IPS-18a (cell line): ENCODE measurements around the gene RBP5.

Experiments
- H3K27ac ChIP-seq: one replicate; pipeline ENCODE4 v1.5.1; 2013; ENCODE audit warnings: low read length
- H3K27me3 ChIP-seq: one replicate; pipeline ENCODE4 v1.6.1; 2013; ENCODE audit warnings: mild to moderate bottlenecking, low read length; ENCODE audit not compliant: control insufficient read depth, insufficient read depth
- H3K36me3 ChIP-seq: one replicate; pipeline ENCODE4 v1.6.1; 2013; ENCODE audit warnings: low read depth, low read length; ENCODE audit not compliant: control insufficient read depth
- H3K4me1 ChIP-seq: one replicate; pipeline ENCODE4 v1.6.1; 2013; ENCODE audit warnings: low read depth, low read length; ENCODE audit not compliant: control insufficient read depth
- H3K4me3 ChIP-seq: one replicate; pipeline ENCODE4 v1.5.1; 2013; ENCODE audit warnings: low read length
- H3K9ac ChIP-seq: one replicate; pipeline ENCODE4 v1.6.1; 2013; ENCODE audit warnings: mild to moderate bottlenecking, low read length, moderate library complexity
- H3K9me3 ChIP-seq: one replicate; pipeline ENCODE4 v1.6.1; 2013; ENCODE audit warnings: low read depth, low read length; ENCODE audit not compliant: control insufficient read depth

RBP5 gene

DNA sequence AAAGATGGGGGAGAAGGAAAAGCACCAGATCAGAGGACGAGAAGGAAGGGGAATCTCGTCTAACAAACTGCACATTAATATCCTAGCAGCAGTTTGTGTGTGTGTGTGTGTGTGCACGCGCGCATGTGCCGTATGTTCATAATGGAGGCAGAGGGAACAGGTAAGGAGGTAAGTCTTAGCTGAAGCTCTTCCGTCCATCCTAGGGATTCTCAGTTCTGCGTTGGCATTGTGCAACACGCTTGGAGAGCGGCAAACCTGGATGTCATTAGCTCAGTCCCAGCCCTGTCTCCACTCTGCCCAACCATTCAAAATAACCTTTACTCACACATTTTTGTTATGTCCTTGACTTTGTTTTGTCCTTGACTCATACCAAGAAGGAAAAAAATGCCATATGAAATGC is 34.8 kb downstream of the RBP5 start:
- Histone ChIP-seq H3K27me3 (no peaks in the 10 kb centered on the region), H3K27ac (no peak overlapping the region)

DNA sequence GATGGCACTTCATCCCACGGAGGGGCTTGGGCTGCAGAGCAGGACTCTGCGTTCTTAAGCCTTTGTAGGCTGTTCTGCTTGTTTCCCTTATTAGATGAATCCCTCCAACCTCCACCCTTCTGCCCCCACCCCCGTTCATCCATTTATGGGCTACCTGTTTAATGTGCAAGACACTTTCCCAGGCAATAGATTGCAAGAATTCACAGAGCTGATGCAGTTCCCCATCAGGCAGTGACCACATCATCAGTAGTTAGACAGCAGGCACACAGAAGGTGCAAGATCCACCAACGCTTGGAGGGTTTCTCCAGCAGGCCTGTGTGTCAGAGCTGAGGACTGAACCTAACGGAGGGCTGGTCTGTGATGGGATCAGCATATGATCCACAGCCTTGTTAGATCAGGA is 35.2 kb downstream of the RBP5 start:
- no peak overlapping the region for H3K27ac ChIP-seq
- H3K4me1 ChIP-seq: peaks cover 14% of the 10 kb centered on the region
- no peaks in the 10 kb centered on the region for H3K9me3 ChIP-seq
- H3K27me3 ChIP-seq: no peaks in the 10 kb centered on the region
- no peak overlapping the region for H3K9ac ChIP-seq
- H3K36me3 ChIP-seq: peaks cover 3% of the 10 kb centered on the region
- no peak overlapping the region for H3K4me3 ChIP-seq

More for the DNA sequence above, 34.8 kb downstream of the RBP5 start:
- Histone ChIP-seq H3K4me3 (no peak overlapping the region), H3K9ac (no peak overlapping the region), H3K9me3 (no peaks in the 10 kb centered on the region), H3K36me3 (peaks cover 3% of the 10 kb centered on the region), H3K4me1 (peaks cover 14% of the 10 kb centered on the region)

DNA sequence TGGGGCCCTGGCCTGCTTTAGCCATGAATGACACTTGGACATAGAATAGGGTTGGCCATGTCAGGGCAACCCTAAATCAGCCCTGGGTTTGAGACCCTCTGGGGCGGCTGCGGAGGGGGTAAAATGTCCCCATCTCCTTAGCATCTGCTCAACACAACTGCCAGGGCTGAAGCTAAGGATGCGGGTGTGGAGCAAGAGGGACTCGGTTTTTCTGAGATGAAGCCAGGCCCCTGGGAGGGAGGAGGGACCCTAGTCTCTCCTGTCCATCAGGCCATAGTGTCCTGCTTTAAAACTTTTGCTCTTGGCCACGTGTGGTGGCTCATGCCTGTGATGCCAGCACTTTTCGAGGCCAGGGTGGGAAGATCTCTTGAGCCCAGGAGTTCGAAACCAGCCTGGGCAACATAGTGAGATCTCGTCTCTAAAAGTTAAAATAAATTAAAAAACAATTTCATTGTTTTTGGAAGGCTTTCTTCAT is 35.7 kb downstream of the RBP5 start:
- Histone ChIP-seq H3K27ac (no peak overlapping the region), H3K9me3 (no peaks in the 10 kb centered on the region), H3K27me3 (no peaks in the 10 kb centered on the region), H3K4me1 (peaks cover 14% of the 10 kb centered on the region), H3K4me3 (no peak overlapping the region), H3K9ac (no peak overlapping the region), H3K36me3 (no peaks in the 10 kb centered on the region)

DNA sequence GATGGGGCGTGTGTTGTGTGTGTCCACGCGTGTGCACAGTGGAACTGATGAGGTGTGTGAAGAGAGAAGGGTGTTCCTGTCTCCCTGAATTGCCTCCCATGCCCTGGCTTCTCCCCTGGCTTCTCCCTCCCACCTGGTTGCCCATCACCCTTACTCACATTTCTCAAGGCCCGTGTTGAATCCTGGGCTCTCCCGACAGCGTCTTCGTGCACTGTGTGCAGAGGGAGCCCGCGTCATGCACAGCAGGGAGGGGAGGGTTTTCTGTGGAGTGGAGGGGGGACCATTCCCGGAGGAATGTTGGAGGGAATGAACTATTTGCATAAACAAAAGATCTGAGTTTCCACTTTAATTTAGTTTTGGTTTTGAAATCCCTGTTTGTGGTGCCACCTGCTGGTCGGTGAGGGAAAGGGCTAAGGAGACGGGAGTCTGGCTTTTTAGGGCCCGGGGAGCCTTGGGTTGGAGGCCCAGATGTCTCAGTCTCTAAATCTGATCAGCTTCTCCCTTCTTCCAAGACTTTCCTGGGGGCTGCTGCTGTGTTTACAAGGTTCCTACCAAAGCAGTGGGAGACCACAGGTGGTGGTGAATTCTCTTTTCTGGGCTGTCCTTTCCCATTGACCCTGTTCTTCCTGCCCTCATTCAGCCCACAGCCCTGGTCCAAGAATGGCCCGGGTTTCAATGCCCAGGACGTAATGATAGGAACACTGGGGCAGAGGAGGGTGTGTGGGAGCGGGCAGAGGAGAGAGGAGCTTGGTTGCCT is 36.3 kb downstream of the RBP5 start, which contains the start of gene C1R:
C1R (minus strand) TSS at position 217 of the 757 bp plus-strand sequence; CDS start at position 160, 57 bp downstream.
- no peak within 1 kb of the TSS for H3K27ac ChIP-seq
- no peaks in the 10 kb centered on the region for H3K36me3 ChIP-seq
- no peaks in the 10 kb centered on the region for H3K27me3 ChIP-seq
- peaks cover 14% of the 10 kb centered on the region for H3K4me1 ChIP-seq
- H3K4me3 ChIP-seq: peak within 1 kb of the TSS; percentile 28
- no peak within 1 kb of the TSS for H3K9ac ChIP-seq
- no peaks in the 10 kb centered on the region for H3K9me3 ChIP-seq

DNA sequence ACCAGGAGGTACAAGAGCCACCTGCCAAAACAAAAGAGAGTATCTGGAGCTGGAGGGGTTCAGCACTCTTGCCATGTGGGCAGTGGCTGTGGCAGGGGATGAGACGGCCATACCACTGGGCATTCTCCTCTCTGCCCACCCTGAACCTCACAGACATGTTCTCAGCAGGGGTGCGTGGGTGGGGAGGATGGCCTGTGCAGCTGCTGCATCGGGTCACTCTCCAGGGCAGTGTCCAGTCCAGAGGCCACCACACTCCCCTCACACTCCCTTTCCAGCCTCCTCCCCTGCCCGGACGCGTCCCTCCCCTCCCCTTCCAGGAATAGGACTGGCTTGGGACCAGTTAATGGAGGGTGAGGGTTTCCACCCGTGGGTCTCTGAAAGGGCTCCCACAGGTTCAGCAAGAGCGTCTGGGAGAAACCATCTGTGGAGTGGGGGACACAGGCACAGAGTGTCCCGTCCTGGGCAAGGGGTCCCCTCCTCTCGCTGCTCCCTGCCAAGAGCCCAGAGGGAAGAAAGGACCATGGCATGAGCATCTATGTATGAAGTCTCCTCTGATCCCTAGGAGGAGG is 36.9 kb downstream of the RBP5 start:
- H3K4me3 ChIP-seq: no peak overlapping the region
- H3K36me3 ChIP-seq: no peaks in the 10 kb centered on the region
- no peak overlapping the region for H3K27ac ChIP-seq
- no peaks in the 10 kb centered on the region for H3K27me3 ChIP-seq
- H3K9ac ChIP-seq: no peak overlapping the region
- no peaks in the 10 kb centered on the region for H3K9me3 ChIP-seq
- peaks cover 14% of the 10 kb centered on the region for H3K4me1 ChIP-seq

DNA sequence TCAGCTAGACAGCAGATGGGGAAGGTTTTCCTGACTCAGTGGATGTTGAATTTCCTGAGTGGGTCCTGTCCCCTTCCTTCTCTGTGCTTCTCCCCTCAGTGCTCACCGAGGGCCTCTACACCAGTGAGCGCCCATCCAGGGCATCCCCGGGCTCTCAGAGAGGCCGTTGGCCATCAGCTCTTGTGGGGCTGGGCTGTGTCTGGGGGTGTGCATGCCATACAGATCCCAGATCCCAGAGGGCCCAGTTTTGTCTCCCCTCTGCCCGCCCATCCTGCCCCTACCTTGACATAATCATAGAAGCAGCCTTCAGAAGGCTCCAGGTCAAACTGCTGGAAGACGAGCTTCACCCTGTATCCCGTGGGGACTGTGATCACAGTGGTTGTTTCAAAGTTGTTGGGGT is 37.5 kb downstream of the RBP5 start:
- no peaks in the 10 kb centered on the region for H3K27me3 ChIP-seq
- peaks cover 14% of the 10 kb centered on the region for H3K4me1 ChIP-seq
- no peaks in the 10 kb centered on the region for H3K36me3 ChIP-seq
- H3K9ac ChIP-seq: no peak overlapping the region
- no peak overlapping the region for H3K4me3 ChIP-seq
- H3K9me3 ChIP-seq: no peaks in the 10 kb centered on the region
- H3K27ac ChIP-seq: no peak overlapping the region

DNA sequence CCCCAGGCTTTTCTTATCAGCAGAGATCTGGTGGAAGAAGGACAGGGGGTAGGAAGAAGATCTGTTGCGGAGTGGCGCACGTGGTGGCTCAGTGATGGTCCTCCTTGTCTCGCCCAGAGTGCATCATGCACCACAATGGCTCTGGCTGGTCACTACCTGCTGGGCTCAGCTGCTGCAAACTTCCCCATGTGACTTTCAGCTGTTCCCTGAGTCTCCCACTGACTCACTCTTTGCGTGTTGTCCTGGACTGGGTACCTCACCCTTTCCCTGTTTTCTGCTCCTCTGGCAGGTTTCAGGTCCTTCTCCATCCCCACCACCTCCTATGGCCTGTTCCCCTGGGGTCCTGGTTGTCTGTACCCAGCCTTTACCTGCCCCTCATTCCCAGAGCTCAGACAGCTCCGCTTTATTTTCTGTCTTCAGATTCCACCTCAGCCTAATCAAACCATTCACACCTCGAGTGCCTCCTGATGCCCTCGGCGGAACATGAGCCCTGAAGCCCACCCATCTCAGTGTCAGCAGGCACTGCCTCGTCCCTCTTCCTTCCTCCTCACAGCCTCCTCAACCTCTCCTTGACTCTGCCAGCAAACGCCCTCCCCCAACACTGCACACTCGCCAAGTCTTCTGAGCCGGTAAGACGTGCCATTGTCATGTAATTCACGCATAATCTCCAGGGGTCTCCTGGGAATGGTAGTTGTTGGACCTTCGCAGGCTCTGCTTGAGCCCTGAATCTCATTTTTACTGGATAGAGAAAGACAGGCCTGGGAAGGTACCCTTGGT is 38.3 kb downstream of the RBP5 start:
- H3K4me3 ChIP-seq: peak overlapping the region; percentile 31

DNA sequence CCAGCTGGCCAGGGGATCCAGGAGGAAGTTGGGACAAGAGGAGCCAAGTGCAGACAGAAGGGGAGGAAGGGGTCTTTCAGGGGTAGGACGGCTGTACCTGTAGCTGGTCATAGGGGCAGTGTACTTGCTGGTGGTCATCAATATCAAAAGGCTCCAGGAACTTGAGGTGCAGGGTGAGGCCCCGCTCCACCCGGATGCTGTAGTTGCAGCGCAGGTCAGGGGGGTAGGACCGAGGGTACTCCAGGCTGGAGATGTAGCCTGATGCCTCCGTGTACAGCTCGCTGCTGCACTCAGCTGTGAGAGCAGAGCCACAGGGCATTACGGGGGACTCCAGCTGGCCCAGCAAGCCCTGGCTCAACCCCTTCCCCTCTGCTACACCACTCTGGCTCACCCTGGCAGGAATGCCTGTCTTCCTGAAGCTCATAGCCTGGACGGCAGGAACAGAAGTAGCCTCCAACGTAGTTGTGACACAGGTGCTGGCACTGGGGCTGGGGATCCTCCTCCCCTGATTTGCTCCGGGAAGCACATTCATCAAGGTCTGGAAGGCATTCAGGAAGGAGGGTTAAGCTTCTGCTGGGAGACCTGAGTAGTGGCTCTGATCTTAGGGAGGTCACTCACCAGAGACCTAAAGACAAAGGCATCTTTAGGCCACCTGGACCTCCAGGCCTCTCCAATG is 39.4 kb downstream of the RBP5 start:
- no peaks in the 10 kb centered on the region for H3K9me3 ChIP-seq
- peaks cover 14% of the 10 kb centered on the region for H3K4me1 ChIP-seq
- no peaks in the 10 kb centered on the region for H3K27me3 ChIP-seq
- H3K9ac ChIP-seq: no peak overlapping the region
- H3K36me3 ChIP-seq: no peaks in the 10 kb centered on the region
- no peak overlapping the region for H3K27ac ChIP-seq
- no peak overlapping the region for H3K4me3 ChIP-seq

More for the DNA sequence above, 38.3 kb downstream of the RBP5 start:
- Histone ChIP-seq H3K27me3 (no peaks in the 10 kb centered on the region), H3K27ac (no peak overlapping the region), H3K9me3 (no peaks in the 10 kb centered on the region), H3K9ac (no peak overlapping the region), H3K4me1 (peaks cover 14% of the 10 kb centered on the region), H3K36me3 (no peaks in the 10 kb centered on the region)

DNA sequence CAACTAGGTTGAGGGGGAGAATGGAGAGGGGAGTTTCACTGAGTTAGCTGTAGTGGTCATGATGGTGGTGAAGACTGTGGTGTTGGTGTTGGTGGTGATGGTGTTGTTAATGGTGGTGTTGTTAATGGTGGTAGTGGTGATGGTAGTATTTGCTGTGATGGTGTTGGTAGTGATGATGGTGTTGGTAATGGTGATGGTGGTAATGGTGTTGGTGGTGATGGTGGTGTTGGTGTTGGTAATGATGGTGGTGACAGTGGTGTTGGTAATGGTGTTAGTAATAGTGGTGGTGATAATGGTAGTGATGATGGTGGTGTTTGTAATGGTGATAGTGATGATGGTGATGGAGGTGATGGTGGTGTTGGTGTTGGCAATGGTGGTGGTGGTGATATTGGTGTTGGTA is 45.6 kb downstream of the RBP5 start:
- Histone ChIP-seq H3K27ac (no peak overlapping the region), H3K9ac (no peak overlapping the region), H3K27me3 (no peaks in the 10 kb centered on the region), H3K4me1 (no peaks in the 10 kb centered on the region), H3K9me3 (no peaks in the 10 kb centered on the region), H3K36me3 (no peaks in the 10 kb centered on the region), H3K4me3 (no peak overlapping the region)

DNA sequence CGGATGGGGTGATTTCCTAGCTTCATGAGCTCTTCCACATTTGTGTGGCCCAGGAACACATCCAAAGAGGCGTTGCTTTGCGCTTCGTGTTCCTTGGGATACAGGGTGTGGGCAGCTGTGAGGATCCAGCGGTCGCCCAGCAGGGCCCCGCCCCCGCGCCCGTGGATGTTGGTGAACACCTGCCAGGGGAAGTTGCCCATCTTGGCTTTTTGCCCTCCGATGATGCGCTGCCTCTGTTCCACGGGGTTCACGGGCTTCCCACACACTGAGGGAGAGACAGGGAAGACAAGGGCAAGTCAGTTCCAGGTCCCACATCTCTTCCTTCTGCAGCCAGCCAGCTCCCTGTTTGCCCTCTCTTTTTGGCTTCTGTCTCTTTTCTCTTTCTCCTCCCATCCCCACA is 47.7 kb downstream of the RBP5 start:
- H3K9me3 ChIP-seq: no peaks in the 10 kb centered on the region
- H3K36me3 ChIP-seq: no peaks in the 10 kb centered on the region
- H3K4me3 ChIP-seq: no peak overlapping the region
- no peaks in the 10 kb centered on the region for H3K27me3 ChIP-seq
- no peaks in the 10 kb centered on the region for H3K4me1 ChIP-seq
- no peak overlapping the region for H3K9ac ChIP-seq
- no peak overlapping the region for H3K27ac ChIP-seq

DNA sequence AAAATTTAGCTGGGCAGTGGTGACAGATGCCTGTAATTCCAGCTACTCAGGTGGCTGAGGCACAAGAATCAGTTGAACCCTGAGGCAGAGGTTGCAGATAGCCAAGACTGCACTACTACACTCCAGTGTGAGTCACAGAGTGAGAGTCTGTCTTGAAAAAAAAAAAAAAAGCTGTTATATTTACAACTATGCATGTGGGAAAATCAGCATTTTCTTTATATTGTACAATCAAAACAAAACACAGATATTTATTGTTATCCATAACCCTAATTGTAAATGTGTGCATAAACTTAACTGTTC is 48.9 kb downstream of the RBP5 start:
- Histone ChIP-seq H3K4me3 (no peak overlapping the region), H3K27me3 (no peaks in the 10 kb centered on the region), H3K27ac (no peak overlapping the region), H3K9me3 (no peaks in the 10 kb centered on the region), H3K36me3 (no peaks in the 10 kb centered on the region), H3K4me1 (no peaks in the 10 kb centered on the region), H3K9ac (no peak overlapping the region)
